Stimulated activated naive B cell treated with anti-CD40 and anti-IgM and Interleukin-4, amounts not matched to agents 10 μg/mL and 1 μg/mL and 100 μg/mL, for 72 hours (primary cell): ENCODE measurements around the gene ZNF77.

Experiments used
- ATAC-seq, 2 donors: fragments of 150-1000 bp; cut with Tn5 transposase; replicated peaks; 2 replicates each; pipeline ENCODE4 v1.10.0; 2021; ENCODE audit warnings: moderate library complexity in 1 of 2
- DNase-seq: peaks from one replicate; pipeline ENCODE4 v3.0.0; 2021
- H3K27ac Mint-ChIP-seq: one replicate; pipeline ENCODE4 v1.8.0; 2022; ENCODE audit warnings: mild to moderate bottlenecking, mixed read lengths
- H3K27me3 Mint-ChIP-seq, 2 donors: one replicate each; pipeline ENCODE4 v1.8.0; 2022; ENCODE audit warnings: mixed read lengths in 2 of 2
- H3K36me3 Mint-ChIP-seq, 2 donors: one replicate each; pipeline ENCODE4 v1.8.0; 2022; ENCODE audit warnings: mixed read lengths in 2 of 2, mild to moderate bottlenecking in 1 of 2
- H3K4me1 Mint-ChIP-seq, 2 donors: one replicate each; pipeline ENCODE4 v1.8.0; 2022; ENCODE audit warnings: mixed read lengths in 2 of 2, mild to moderate bottlenecking in 1 of 2
- H3K4me3 Mint-ChIP-seq, 2 donors: one replicate each; pipeline ENCODE4 v1.8.0; 2022; ENCODE audit warnings: mild to moderate bottlenecking in 2 of 2, mixed read lengths in 2 of 2, moderate library complexity in 1 of 2
- H3K9me3 Mint-ChIP-seq, 2 donors: one replicate each; pipeline ENCODE4 v1.8.0; 2022; ENCODE audit warnings: mixed read lengths in 2 of 2, mild to moderate bottlenecking in 1 of 2

The ZNF77 gene

GRCh38 chr19:2883686-2884439 lies 60.9 kb downstream of the ZNF77 start:
- H3K4me3 Mint-ChIP-seq = no peak overlapping the region

More at GRCh38 chr19:2883686-2884439, 60.9 kb downstream of the ZNF77 start:
- Mint-ChIP-seq H3K4me1 (peaks cover 8 to 9% of the 10 kb centered on the region in 2 donors), H3K27ac (no peak overlapping the region), H3K9me3 (peaks cover 3 to 5% of the 10 kb centered on the region in 2 donors), H3K27me3 (no peaks in the 10 kb centered on the region), H3K36me3 (peaks cover 1 to 2% of the 10 kb centered on the region in 2 donors)
- no peak for ATAC-seq
- no peak for DNase-seq
